HG02763 (cell line): Measurements from ENCODE around the gene SQSTM1.

Experiments used
- ATAC-seq: cut with Tn5 transposase; IDR thresholded peaks from one replicate; pipeline ENCODE4 v1.9.1; 2021; ENCODE audit warnings: mild to moderate bottlenecking, moderate library complexity; ENCODE audit not compliant: unreplicated experiment

SQSTM1 gene

GRCh38 chr5:179794171-179794570 lies 26.5 kb upstream of the SQSTM1 start:
- ATAC-seq: no peak

DNA sequence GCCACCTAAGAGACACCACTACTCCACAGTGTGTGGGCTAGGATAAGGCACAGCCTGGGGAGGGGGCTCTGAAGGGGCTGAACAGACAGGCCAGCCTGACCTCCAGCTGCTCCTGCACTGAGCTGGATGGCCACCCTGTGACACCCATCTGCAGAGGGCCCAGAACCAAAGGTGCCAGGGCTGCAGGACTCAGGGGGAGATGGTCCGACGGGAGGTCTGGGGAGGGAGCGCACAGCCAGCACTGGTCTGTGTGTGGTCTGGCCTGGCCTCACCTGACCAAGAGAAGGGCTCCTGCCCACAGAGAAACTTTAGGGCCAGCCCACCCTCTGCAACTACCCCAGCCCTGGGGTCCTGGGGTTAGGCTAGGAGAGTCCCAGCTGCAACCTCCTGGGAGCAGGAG lies 26.1 kb upstream of the SQSTM1 start:
- no peak for ATAC-seq

DNA sequence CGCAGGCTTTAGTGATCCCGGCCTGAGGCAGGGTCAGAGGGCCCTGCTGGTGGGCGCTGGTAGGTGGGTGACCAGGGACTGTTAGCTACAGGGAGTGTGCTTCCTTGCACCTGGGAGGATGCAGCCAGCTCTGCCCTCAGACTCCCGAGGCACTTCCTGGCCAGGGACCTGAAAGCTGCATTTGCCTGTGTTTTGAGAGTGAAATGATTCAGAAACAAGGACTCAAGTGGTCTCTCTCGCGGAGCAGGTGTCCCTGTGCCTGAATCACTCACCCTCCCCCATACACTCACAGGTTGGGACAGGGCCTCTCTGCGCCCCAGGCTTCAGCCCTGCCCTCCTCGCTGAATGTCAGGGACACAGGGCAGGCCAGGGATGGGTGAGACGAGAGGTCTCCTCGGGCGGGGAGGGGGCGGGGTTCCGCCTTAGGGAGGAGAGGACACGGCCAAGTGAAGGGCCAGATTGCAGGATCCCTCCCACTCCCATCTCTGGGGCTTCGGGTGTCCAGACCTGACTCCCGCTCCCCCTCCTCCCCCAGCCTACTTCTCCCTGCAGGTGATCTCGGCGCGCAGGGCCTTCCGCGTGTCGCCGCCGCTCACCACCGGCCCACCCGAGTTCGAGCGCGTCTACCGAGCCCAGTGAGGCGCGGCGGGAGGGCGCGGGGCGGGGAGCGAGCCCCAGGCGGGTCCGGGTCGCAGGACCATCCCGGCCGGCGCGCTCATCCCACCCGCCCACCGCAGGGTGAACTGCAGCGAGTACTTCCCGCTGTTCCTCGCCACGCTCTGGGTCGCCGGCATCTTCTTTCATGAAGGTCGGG lies 25.4 kb upstream of the SQSTM1 start:
- no peak for ATAC-seq

- peak; percentile 68 for ATAC-seq
Measured at GRCh38 chr5:179795863-179796833, 24.6 kb upstream of the SQSTM1 start.

DNA sequence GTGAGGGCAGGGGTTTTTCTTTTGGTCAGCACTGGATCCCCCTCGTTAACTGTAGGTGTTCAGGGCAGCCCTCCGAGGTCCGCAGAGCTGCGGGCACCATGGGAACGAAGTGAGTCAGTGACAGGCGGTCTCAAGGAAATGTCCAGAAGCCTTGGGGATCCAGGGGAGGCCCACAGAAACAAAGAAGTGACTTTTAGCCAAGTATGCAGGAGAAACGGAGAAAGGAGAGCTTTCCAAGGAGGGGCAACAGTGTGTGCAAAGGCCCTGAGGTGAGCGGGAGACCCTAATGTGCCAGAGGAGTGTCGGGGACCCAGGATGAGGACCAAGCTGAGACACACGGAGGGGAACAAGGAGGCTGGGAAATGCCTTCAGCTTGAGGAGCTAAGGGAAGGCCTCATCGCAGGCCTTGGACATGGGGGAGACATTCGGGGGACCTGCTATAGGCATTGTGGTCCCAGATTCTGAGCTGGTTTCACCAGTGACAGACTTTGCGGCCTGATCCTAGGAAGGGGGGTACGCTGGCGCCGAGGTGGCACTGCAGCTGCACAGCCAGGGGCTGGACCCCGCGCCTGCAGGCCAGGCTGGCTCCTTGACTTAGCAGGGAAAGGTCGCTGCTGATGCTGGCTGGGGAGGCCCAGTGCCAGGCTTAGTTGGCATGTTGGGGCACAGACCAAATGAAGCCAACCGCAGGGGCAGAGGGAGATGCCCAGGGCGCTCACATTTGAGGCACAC lies 23.7 kb upstream of the SQSTM1 start:
- ATAC-seq: no peak

DNA sequence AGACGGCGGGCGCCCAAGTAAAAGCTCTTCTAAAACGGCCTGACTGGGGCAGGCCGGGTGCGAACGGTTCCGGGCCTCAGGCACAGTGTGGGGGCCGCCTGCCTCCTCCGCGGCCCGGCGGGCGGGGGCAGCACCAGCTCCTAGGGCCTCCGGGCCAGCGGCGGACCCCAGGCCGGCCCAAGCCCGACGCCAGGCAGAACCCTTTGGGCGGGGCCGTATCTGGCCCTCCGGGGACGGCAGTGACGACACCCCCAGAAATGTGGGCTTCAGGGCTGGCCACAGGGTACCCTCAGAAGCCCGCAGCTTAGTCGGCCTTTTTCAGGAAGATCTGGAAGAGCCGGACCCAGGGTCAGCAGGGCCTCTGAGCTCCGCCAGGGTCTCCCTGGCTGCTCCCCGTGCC lies 23.0 kb upstream of the SQSTM1 start:
- no peak for ATAC-seq

- no peak for ATAC-seq
Measured at GRCh38 chr5:179798144-179798770, 22.4 kb upstream of the SQSTM1 start.

GRCh38 chr5:179798771-179799643 lies 21.7 kb upstream of the SQSTM1 start:
- ATAC-seq: no peak

- ATAC-seq: no peak
Measured at GRCh38 chr5:179799644-179799973, 21.1 kb upstream of the SQSTM1 start.

DNA sequence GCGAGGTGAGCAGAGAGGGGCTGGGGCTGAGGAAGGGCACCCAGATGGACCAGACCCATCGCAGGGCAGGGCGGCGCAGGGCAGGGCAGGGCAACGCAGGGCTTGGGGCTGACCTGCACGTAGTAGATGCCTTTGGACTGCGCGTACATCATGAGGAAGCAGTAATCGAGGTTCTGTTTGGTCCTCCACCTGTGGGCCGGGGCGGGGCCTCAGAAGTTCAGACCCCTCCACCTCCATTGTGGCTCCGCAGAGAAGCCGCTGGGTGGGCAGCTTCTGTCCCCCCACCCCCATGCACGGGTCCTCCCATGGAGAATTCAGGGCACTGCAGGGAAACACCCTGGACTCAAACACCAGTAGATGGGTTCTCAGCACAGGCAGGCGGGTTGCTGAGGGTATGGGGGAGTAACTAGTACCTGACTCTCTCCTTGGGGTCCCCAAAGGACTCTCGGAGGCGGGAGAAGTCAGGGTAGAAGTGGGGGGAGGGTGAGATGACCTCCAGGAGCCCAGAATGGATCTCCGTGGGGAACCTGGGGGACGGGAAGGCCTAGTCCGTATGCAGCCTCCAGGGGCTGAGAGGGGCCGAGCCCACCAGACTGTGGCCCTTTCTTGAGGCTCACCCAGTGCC lies 20.5 kb upstream of the SQSTM1 start:
- no peak for ATAC-seq

GRCh38 chr5:179800696-179801201 lies 20.0 kb upstream of the SQSTM1 start:
- no peak for ATAC-seq

DNA sequence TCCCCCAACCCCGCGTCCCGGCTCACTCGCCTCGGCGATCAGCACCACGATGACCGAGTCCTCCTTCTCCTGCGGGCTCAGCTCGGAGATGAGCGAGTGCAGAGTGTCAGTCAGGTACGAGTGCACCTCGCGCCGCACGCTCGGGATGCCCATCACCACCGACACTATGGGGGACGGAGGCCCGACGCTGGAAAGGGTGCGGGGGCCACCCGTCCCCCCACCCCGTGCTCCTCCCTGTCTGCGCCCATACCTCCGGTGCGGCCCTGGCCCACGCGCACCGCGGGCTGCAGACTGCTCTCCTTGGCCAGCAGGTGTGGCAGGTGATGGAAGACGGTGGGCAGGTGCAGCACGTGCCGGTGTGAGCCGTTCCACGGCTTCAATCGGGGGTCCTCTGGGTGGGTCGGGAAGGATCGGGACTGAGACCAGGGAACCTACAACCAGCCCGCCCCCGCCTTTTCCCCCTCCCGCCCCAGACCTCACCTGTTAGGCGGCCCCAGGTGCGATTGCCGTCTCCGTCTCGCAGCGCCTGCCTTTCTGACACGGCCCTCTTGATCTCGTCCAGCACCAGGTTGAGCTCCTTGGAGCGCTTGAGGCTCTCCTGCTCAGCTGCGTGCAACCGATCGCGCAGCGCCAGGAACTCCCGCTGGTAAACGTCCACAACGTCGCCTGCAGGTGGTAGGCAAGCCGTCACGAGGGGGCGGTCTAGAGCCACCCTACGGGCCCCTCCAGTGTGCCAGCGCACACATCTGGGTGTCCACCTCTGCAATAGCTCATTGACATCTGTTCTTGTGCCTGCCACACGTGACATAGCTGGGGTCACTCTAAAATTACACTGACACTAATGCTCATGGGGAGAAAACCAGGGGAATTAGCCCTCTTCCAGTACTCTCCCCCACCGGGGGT lies 19.1 kb upstream of the SQSTM1 start:
- no peak for ATAC-seq

- ATAC-seq: no peak
Measured at GRCh38 chr5:179802207-179802883, 18.4 kb upstream of the SQSTM1 start.

DNA sequence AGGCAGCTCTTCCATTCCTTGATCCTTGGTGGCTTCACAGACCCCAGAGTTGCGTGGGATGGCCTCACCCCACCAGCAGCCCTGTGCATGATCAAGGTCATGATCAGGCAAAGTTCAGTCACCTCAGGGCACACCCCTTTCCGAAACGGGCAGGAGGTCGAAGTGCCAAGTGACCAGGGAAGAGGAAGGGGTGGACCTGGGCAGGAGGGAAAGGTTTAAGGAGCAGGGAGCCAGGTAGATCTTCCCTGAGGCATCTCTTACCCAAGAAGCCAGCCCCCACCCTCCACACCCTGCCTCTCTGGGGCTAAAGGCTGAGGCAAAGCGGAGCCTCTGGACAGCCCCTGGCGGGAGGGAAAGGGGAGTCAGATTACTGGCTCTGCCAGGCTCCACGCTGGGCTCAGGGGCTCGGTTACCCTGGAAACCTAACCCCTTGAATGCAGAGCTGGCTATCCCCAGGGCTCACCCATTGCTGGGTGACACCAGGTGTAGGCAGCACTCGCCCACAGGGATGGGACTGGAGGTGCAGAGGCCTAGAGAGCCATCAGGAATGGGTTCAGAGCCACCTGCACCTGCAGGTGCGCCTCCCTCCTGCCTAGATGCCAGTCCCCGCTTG lies 17.6 kb upstream of the SQSTM1 start:
- ATAC-seq: no peak

DNA sequence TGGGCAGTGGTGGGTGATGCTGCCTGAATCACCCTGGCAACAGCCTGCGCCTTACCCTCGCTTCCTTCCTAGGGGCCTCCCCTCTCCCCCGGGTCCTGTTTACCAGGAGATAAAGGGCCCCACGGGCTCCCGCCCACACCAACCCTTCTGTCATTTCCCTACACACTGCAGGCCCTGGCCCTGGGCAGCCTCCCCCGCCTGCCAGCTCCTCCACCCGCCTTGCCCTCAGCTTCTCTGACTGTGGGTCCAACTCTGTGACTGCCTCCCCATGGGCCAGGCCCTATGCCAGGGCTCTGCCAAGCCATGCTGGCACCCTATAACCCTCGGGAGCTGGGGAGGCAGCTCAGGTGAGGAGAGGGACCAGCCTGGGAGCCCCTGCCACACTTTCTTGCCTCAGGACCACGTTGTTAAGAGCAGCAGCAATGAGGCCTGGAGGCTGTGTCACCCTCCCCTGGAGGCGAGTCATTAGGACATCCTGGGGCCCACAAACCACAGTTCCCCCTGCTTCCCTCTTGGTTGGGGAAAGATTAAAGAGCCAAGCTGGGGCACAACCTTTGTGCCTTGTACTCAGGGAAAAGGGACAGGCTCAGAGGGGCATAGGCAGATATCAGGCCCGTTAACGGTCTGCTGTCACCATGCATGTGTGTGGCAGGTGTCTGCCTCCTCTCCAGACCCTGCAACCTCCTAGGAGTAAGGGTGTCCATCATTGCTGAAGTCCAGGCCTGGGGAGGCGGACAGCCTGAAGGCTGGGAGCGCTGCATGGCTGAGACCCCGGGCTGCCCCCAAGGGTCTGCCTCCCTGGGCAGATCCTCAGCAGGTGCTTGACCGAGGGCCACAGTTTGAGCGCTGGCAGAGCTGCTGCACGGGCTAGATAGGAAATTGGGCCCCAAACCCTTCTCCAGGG lies 16.8 kb upstream of the SQSTM1 start:
- no peak for ATAC-seq

DNA sequence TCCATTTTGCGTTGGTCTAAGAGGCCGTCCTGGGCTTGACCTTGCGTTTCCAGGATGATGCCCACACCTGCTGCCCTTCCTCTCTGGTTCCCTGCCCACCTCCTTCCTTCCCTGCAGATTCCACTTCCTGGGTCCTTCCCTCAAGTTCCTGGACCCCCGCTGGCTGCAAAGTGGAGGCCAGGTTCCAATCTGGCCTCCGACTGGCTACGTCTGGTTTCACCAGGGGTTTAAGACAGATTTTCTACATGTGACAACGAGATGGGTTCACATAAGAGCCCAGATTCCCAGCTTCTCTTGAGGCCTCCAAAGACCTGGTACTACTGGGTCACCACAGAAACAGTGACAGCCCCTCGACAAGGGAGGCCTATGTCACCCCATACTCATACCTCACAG lies 16.2 kb upstream of the SQSTM1 start:
- no peak for ATAC-seq
